ENCODE measurements around the gene GIPR. TPM values are rescaled to one million over a fixed set of nuclear protein-coding genes. Genes with fewer than 3 reads are reported as not detected.

GIPR gene
- total and polyA plus RNA-seq, 10 of the 15 experiments (the other 5 are each of a cell fraction or from before 2014, with no cell fraction given): 1.7 to 26.3 (median 13.7) TPM

- H3K9me3 ChIP-seq (replicated peaks; ENCODE audit: control insufficient read depth, insufficient read depth, low read length): no peaks in the 10 kb centered on the region
- FAIRE-seq: no peak
- ChIA-PET SMC1A (ENCODE audit: uncharacterized antibody, unreplicated experiment) (interaction anchor here (1.0 to 1.4 kb wide), 3 partner anchors 11 to 42 kb away, joined by 3 to 4 read pairs (median 4); partner anchors contain the start of gene EML2), POLR2A (interaction anchor here (0.6 to 6.2 kb wide), 6 partner anchors 10 to 88 kb away, joined by 3 to 54 read pairs (median 4); partner anchors contain the start of genes QPCTL, SIX5 and SNRPD2), CTCF (interaction anchor here (0.6 to 4.0 kb wide), 12 partner anchors 8 to 62 kb away, joined by 3 to 23 read pairs (median 4); partner anchors contain the start of genes GIPR, QPCTL and SNRPD2), RAD21 (ENCODE audit: unreplicated experiment) (interaction anchor here (0.7 to 2.4 kb wide), 4 partner anchors 11 to 67 kb away, joined by 3 to 9 read pairs (median 4); partner anchors contain the start of genes QPCTL and SNRPD2)
- ATAC-seq: peak; percentile 94
- WGBS (ENCODE audit: insufficient coverage, insufficient replicate concordance, low lambda C conversion rate, missing lambda C conversion rate): 4% methylated on average over 34 of the region's 51 CpGs
- peak overlapping the region; percentile 59 for H3K4me2 ChIP-seq (ENCODE audit: control insufficient read depth, insufficient read depth)
- peaks cover 2 to 5% of the 10 kb centered on the region in 2 experiments; a peak in 3 of 4 replicates for H3K36me3 ChIP-seq (ENCODE audit: control insufficient read depth in 2 of 2, insufficient read depth in 2 of 2, low read length in 1 of 2)
- intact Hi-C loops (cut with micrococcal nuclease; ENCODE audit: unreplicated experiment): no loop called here
- H3K9ac ChIP-seq (ENCODE audit: control insufficient read depth, insufficient read depth, low read length): peak overlapping the region; percentile 40; the same call in 1 of the 2 replicates
- H3K4me3 ChIP-seq: 0 out of 2 replicates have a peak overlapping the region, but pooled peaks have one; percentile 18
- H2AFZ ChIP-seq (ENCODE audit: control insufficient read depth, low read depth, low read length): peak overlapping the region; percentile 33
- H3K79me2 ChIP-seq (ENCODE audit: control insufficient read depth, insufficient read depth, low read length): no peaks in the 10 kb centered on the region
- no TSS peak for BruUV-seq (replicated peaks)
- H3K27me3 ChIP-seq (replicated peaks in 1 of 2; ENCODE audit: control insufficient read depth in 2 of 2, insufficient read depth in 2 of 2, low read length in 1 of 2): no peaks in the 10 kb centered on the region
- in situ Hi-C loops (cut with MboI): no loop called here
- no peak for DNase-seq (ENCODE audit: low read depth, low spot score)
- peaks cover 17% of the 10 kb centered on the region for H3K4me1 ChIP-seq (ENCODE audit: control insufficient read depth, insufficient read depth, low read length)
- H3K27ac ChIP-seq (ENCODE audit: control insufficient read depth, insufficient read depth): no peak overlapping the region
- no peaks in the 10 kb centered on the region; the same call in 1 of the 2 replicates for H4K20me1 ChIP-seq (ENCODE audit: control insufficient read depth, insufficient read depth)
- TF ChIP-seq CHD4 (IDR thresholded peaks at IDR 0.05): no peak
- peak; percentile 78 for TF ChIP-seq NBN (IDR thresholded peaks at IDR 0.05)
- TF ChIP-seq KLF5 (IDR thresholded peaks at IDR 0.05; ENCODE audit: partially characterized antibody): no peak
- no peak for TF ChIP-seq STAT3 (IDR thresholded peaks at IDR 0.05; ENCODE audit: low read depth, low read length)
- no peak for TF ChIP-seq KAT2A (conservative IDR thresholded peaks at IDR 0.05; ENCODE audit: control insufficient read depth, low read depth, low read length)
- no peak for TF ChIP-seq PAX8 (IDR thresholded peaks at IDR 0.05)
- no peak for TF ChIP-seq YBX1 (IDR thresholded peaks at IDR 0.05)
- TF ChIP-seq LARP7 (IDR thresholded peaks at IDR 0.05): peak; percentile 63; the same call in 1 of the 2 replicates
- no peak for TF ChIP-seq ZNF217 (IDR thresholded peaks at IDR 0.05)
- no peak for TF ChIP-seq ZBTB11 (CRISPR knock-in tag; IDR thresholded peaks at IDR 0.05)
- TF ChIP-seq NR2C2 (IDR thresholded peaks at IDR 0.05; ENCODE audit: borderline replicate concordance, control insufficient read depth, insufficient read length, low read depth): no peak
- 0 out of 2 replicates have a peak, but pooled peaks have one; percentile 18 for TF ChIP-seq POLR2AphosphoS5 (IDR thresholded peaks at IDR 0.05; ENCODE audit: low read length)
- TF ChIP-seq MXI1 (IDR thresholded peaks at IDR 0.05; ENCODE audit: low read depth, low read length): no peak
- no peak for TF ChIP-seq ZBTB4 (CRISPR knock-in tag; IDR thresholded peaks at IDR 0.05)
Observed at GRCh38 chr19:45681391-45682015, 13.5 kb downstream of the GIPR start.
